DND-41 (cell line): ENCODE data around the gene ALDH16A1.

Experiments used
- CTCF ChIP-seq: IDR thresholded peaks from 2 replicates; pipeline ENCODE4 v1.5.1; 2012; ENCODE audit warnings: borderline replicate concordance, low read length, moderate library complexity, mild to moderate bottlenecking; ENCODE audit not compliant: poor library complexity, severe bottlenecking; ENCODE audit errors: extremely low read depth
- EZH2 ChIP-seq: IDR thresholded peaks from 3 replicates; pipeline ENCODE4 v1.6.1; 2012; ENCODE audit warnings: borderline replicate concordance, low read depth, mild to moderate bottlenecking, moderate library complexity, low read length, inconsistent platforms; ENCODE audit not compliant: severe bottlenecking

DNA sequence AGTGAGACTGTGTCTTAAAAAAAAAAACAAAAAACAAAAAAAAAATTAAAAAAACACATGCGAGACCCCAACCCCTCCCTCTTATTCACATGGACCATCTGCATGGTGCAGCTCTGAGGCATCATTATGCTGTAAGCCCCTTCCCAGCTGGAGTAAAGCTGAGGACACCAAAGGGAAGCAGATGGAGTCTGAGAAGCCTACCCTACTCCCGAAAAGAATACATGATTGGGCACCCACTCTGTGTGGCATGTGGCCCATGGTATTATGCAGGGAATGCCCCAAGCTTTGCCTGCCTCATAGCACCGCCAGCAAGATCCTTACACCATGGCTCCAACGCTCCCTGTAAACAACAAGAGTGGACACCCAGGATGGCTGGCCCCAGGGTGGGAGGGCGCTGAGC, 34.5 kb upstream of the ALDH16A1 start:
- no peak for TF ChIP-seq CTCF
- TF ChIP-seq EZH2: no peak
